ENCODE data around the gene GAB1.

DNA sequence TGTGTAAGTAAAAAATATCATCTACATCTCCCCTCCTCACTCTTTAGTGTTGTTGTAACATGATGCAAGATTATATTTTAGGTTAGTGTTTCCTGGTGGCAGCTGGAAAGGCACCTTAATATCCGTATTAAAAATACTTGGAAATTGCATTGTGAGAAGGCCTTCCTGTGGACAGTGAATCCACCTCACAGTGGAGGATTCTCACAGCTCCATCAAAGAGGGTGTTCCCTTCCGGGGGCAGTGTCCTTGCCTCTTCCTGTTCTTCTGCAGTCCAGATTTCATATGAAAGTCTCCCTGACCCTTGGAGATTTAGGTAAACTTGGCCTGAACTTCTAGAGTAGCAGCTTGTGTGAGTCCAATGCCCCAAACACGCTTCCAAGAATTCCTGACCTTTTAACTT lies 29.9 kb upstream of the GAB1 start:
- TF ChIP-seq, protein P1, sequence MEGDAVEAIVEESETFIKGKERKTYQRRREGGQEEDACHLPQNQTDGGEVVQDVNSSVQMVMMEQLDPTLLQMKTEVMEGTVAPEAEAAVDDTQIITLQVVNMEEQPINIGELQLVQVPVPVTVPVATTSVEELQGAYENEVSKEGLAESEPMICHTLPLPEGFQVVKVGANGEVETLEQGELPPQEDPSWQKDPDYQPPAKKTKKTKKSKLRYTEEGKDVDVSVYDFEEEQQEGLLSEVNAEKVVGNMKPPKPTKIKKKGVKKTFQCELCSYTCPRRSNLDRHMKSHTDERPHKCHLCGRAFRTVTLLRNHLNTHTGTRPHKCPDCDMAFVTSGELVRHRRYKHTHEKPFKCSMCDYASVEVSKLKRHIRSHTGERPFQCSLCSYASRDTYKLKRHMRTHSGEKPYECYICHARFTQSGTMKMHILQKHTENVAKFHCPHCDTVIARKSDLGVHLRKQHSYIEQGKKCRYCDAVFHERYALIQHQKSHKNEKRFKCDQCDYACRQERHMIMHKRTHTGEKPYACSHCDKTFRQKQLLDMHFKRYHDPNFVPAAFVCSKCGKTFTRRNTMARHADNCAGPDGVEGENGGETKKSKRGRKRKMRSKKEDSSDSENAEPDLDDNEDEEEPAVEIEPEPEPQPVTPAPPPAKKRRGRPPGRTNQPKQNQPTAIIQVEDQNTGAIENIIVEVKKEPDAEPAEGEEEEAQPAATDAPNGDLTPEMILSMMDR (IDR thresholded peaks at IDR 0.05 in 2 of 3, conservative IDR thresholded peaks at IDR 0.05 in 1 of 3; ENCODE audit: borderline replicate concordance in 1 of 3, insufficient read depth in 1 of 3, low read depth in 2 of 3, low read length in 2 of 3): no peak
- TF ChIP-seq, protein P2, sequence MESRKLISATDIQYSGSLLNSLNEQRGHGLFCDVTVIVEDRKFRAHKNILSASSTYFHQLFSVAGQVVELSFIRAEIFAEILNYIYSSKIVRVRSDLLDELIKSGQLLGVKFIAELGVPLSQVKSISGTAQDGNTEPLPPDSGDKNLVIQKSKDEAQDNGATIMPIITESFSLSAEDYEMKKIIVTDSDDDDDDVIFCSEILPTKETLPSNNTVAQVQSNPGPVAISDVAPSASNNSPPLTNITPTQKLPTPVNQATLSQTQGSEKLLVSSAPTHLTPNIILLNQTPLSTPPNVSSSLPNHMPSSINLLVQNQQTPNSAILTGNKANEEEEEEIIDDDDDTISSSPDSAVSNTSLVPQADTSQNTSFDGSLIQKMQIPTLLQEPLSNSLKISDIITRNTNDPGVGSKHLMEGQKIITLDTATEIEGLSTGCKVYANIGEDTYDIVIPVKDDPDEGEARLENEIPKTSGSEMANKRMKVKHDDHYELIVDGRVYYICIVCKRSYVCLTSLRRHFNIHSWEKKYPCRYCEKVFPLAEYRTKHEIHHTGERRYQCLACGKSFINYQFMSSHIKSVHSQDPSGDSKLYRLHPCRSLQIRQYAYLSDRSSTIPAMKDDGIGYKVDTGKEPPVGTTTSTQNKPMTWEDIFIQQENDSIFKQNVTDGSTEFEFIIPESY (IDR thresholded peaks at IDR 0.05; ENCODE audit: extremely low read depth, insufficient replicate concordance, low read length): no peak
- TF ChIP-seq ZNF274 (IDR thresholded peaks at IDR 0.05; ENCODE audit: low read depth, low read length) (no peak), YY1 (IDR thresholded peaks at IDR 0.05; ENCODE audit: extremely low read depth, insufficient replicate concordance, low read depth, low read length) (no peak), TCF7L2 (IDR thresholded peaks at IDR 0.05; ENCODE audit: borderline replicate concordance, extremely low read depth, insufficient read depth, insufficient read length) (no peak), POLR2A (IDR thresholded peaks at IDR 0.05; ENCODE audit: borderline replicate concordance, extremely low read depth, insufficient read depth, insufficient read length) (no peak), EZH2phosphoT487 (IDR thresholded peaks at IDR 0.05; ENCODE audit: borderline replicate concordance) (no peak), SRF (IDR thresholded peaks at IDR 0.05; ENCODE audit: low read depth) (no peak), FOSL1 (IDR thresholded peaks at IDR 0.05; ENCODE audit: low read depth) (no peak), EZH2 (IDR thresholded peaks at IDR 0.05) (no peak), SIN3A (IDR thresholded peaks at IDR 0.05; ENCODE audit: low read depth) (no peak), POLR2AphosphoS5 (IDR thresholded peaks at IDR 0.05; ENCODE audit: low read depth, low read length) (no peak)
- TF ChIP-seq, protein P3, sequence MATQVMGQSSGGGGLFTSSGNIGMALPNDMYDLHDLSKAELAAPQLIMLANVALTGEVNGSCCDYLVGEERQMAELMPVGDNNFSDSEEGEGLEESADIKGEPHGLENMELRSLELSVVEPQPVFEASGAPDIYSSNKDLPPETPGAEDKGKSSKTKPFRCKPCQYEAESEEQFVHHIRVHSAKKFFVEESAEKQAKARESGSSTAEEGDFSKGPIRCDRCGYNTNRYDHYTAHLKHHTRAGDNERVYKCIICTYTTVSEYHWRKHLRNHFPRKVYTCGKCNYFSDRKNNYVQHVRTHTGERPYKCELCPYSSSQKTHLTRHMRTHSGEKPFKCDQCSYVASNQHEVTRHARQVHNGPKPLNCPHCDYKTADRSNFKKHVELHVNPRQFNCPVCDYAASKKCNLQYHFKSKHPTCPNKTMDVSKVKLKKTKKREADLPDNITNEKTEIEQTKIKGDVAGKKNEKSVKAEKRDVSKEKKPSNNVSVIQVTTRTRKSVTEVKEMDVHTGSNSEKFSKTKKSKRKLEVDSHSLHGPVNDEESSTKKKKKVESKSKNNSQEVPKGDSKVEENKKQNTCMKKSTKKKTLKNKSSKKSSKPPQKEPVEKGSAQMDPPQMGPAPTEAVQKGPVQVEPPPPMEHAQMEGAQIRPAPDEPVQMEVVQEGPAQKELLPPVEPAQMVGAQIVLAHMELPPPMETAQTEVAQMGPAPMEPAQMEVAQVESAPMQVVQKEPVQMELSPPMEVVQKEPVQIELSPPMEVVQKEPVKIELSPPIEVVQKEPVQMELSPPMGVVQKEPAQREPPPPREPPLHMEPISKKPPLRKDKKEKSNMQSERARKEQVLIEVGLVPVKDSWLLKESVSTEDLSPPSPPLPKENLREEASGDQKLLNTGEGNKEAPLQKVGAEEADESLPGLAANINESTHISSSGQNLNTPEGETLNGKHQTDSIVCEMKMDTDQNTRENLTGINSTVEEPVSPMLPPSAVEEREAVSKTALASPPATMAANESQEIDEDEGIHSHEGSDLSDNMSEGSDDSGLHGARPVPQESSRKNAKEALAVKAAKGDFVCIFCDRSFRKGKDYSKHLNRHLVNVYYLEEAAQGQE (IDR thresholded peaks at IDR 0.05; ENCODE audit: low read depth): no peak

Data from HCT116 (cell line).